Measurements from ENCODE around the gene FARP1.
"Not testable (repeated sequence)": the region's sequence is repeated elsewhere in the genome, so short reads cannot be mapped to it uniquely, and the experiment has no call there.

FARP1 gene

GRCh38 chr13:98365302-98365701 lies 222.4 kb downstream of the FARP1 start:
- DNase-seq (ENCODE audit: low read depth), result no peak

- no peak for DNase-seq (ENCODE audit: low read depth)
Measured at GRCh38 chr13:98366010-98366409, 223.1 kb downstream of the FARP1 start.

GRCh38 chr13:98366443-98366842 lies 223.5 kb downstream of the FARP1 start:
- no peak for DNase-seq (ENCODE audit: low read depth)

- no peak for DNase-seq (ENCODE audit: low read depth)
Measured at GRCh38 chr13:98366959-98367358, 224.1 kb downstream of the FARP1 start.

- no peak for DNase-seq (ENCODE audit: low read depth)
Measured at GRCh38 chr13:98368019-98368418, 225.1 kb downstream of the FARP1 start.

GRCh38 chr13:98369520-98369919 lies 226.6 kb downstream of the FARP1 start:
- not testable (repeated sequence) for DNase-seq (ENCODE audit: low read depth)

GRCh38 chr13:98370261-98370660 lies 227.4 kb downstream of the FARP1 start:
- no peak for DNase-seq (ENCODE audit: low read depth)

GRCh38 chr13:98370806-98371515 lies 228.1 kb downstream of the FARP1 start:
- DNase-seq (ENCODE audit: low read depth), result no peak

- no peak for DNase-seq (ENCODE audit: low read depth)
Measured at GRCh38 chr13:98371516-98372023, 228.7 kb downstream of the FARP1 start.

GRCh38 chr13:98372876-98373275 lies 230.0 kb downstream of the FARP1 start:
- DNase-seq (ENCODE audit: low read depth), result no peak

GRCh38 chr13:98374750-98375149 lies 231.9 kb downstream of the FARP1 start:
- DNase-seq (ENCODE audit: low read depth), result no peak

- DNase-seq (ENCODE audit: low read depth), result no peak
Measured at GRCh38 chr13:98377635-98378378, 234.9 kb downstream of the FARP1 start.

- no peak for DNase-seq (ENCODE audit: low read depth)
Measured at GRCh38 chr13:98384739-98385138, 241.8 kb downstream of the FARP1 start.

- DNase-seq (ENCODE audit: low read depth), result no peak
Measured at GRCh38 chr13:98385606-98386005, 242.7 kb downstream of the FARP1 start.

GRCh38 chr13:98386637-98387036 lies 243.7 kb downstream of the FARP1 start:
- DNase-seq (ENCODE audit: low read depth), result no peak

GRCh38 chr13:98389319-98389718 lies 246.4 kb downstream of the FARP1 start:
- no peak for DNase-seq (ENCODE audit: low read depth)

- DNase-seq (ENCODE audit: low read depth), result no peak
Measured at GRCh38 chr13:98390086-98390715, 247.3 kb downstream of the FARP1 start.

GRCh38 chr13:98393873-98394272 lies 251.0 kb downstream of the FARP1 start:
- no peak for DNase-seq (ENCODE audit: low read depth)

- DNase-seq (ENCODE audit: low read depth), result no peak
Measured at GRCh38 chr13:98394820-98395510, 252.1 kb downstream of the FARP1 start.

- DNase-seq (ENCODE audit: low read depth), result no peak
Measured at GRCh38 chr13:98396071-98396710, 253.3 kb downstream of the FARP1 start.

GRCh38 chr13:98397221-98397620 lies 254.3 kb downstream of the FARP1 start:
- no peak for DNase-seq (ENCODE audit: low read depth)

GRCh38 chr13:98397861-98398260 lies 255.0 kb downstream of the FARP1 start:
- no peak for DNase-seq (ENCODE audit: low read depth)
